MG63 (cell line): Measurements from ENCODE around the gene SSB. TPM values are rescaled to one million over a fixed set of nuclear protein-coding genes. Genes with fewer than 3 reads are reported as not detected.
A peak's percentile ranks its signal among the peaks of the same experiment; 100 is the strongest.
"Not testable (repeated sequence)": the region's sequence is repeated elsewhere in the genome, so short reads cannot be mapped to it uniquely, and the experiment has no call there.

Experiments used
- DNase-seq: peaks from one replicate; pipeline ENCODE4 v3.0.0-alpha.2; 2020
- H3K27me3 ChIP-seq: fragments of 250-450 bp; sonication (Bioruptor Pico); 2 replicates; pipeline ENCODE4 v1.5.1; 2020; ENCODE audit warnings: mild to moderate bottlenecking, moderate library complexity
- H3K36me3 ChIP-seq: fragments of 250-450 bp; sonication (Bioruptor Pico); 2 replicates; pipeline ENCODE4 v1.5.1; 2020; ENCODE audit warnings: mild to moderate bottlenecking, moderate library complexity
- H3K4me3 ChIP-seq: fragments of 250-450 bp; sonication (Bioruptor Pico); 2 replicates; pipeline ENCODE4 v1.5.1; 2020; ENCODE audit warnings: mild to moderate bottlenecking, moderate library complexity
- H3K9me3 ChIP-seq: fragments of 250-450 bp; sonication (Bioruptor Pico); 2 replicates; pipeline ENCODE4 v1.5.1; 2020; ENCODE audit warnings: mild to moderate bottlenecking, moderate library complexity
- total RNA-seq: library from RNA; depleted of rRNA; stranded (reverse); fragments of >200 nt; shearing (Covaris generic); gene quantifications from 2 replicates; pipeline ENCODE4 v1.2.3, GENCODE V29; 2014; ENCODE audit warnings: low replicate concordance; rRNA removed

Gene SSB
- 101 and 193 TPM in 2 replicates for total RNA-seq

GRCh38 chr2:169798718-169799592, at the start of gene SSB:
TSS of gene SSB (plus strand) at chr2:169798871. CDS start at chr2:169800961, 2,090 bp downstream.
- Histone ChIP-seq H3K27me3 (no peaks in the 10 kb centered on the region), H3K9me3 (peaks cover 3% of the 10 kb centered on the region; the same call in 1 of the 2 replicates), H3K36me3 (peaks cover 39% of the 10 kb centered on the region), H3K4me3 (peak within 1 kb of the TSS; percentile 64)
- DNase-seq = peak; percentile 96

DNA sequence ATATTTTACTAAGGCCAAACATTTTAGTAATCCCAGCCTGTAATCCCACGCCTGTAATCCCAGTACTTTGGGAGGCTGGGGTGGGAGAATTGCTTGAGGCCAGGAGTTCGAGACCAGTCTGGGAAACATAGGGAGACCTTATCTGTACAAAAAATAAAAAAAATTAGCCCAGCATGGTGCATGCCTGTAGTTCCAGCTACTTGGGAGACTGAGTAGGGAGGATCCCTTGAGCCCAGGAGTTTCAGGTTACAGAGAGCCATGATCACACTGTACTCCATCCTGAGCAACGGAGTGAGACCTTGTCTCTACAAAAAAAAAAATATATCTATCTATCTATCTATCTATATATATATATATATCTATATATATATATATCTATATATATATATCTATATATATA, 45.9 kb upstream of the SSB start:
- Histone ChIP-seq H3K4me3 (no peak overlapping the region), H3K36me3 (no peaks in the 10 kb centered on the region), H3K9me3 (no peaks in the 10 kb centered on the region), H3K27me3 (no peaks in the 10 kb centered on the region)
- no peak for DNase-seq

- DNase-seq = no peak
- Histone ChIP-seq H3K36me3 (no peaks in the 10 kb centered on the region), H3K9me3 (no peaks in the 10 kb centered on the region), H3K4me3 (no peak overlapping the region), H3K27me3 (no peaks in the 10 kb centered on the region)
Measured at GRCh38 chr2:169755083-169755870, 43.4 kb upstream of the SSB start.

DNA sequence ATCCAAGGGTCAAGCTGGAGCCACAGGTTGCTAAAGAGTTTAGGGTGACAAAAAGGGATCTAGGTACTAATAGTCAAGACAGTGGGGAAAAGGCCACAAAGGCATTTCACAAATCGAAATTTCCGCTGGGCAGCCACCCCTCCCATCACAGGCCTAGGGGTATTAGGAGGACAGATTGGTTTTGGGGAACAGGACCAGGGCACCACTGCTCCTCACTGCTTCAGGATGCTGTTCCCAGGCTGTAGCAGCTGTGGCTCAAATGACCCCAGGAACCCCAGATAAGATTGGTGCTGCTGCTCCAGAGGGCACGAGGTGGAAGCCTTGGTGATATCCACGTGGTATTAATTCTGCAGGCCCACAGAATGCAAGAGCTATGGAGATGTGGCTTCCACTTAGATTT, 42.3 kb upstream of the SSB start:
- no peak for DNase-seq
- no peaks in the 10 kb centered on the region for H3K27me3 ChIP-seq
- no peaks in the 10 kb centered on the region for H3K9me3 ChIP-seq

DNA sequence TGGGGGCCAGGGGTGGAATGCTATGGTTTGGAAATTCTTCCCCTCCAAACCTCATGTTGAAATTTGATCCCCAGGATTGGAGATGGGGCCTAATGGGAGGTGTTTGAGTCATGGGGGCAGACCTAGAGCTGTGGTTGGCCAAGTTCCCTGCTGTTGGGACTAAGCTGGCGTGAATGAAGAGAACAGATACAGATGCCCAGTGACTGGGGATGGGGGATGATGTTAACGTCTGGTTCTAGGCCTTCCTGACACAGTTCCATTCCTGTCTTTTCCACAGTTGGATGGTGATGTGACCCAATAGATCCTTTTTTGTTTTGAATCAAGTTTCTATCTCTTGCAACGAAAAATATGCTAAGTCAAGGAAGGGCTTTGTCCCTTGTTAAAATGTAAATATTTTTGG, 41.3 kb upstream of the SSB start:
- H3K36me3 ChIP-seq = no peaks in the 10 kb centered on the region
- H3K4me3 ChIP-seq = no peak overlapping the region
- H3K9me3 ChIP-seq = no peaks in the 10 kb centered on the region
- no peaks in the 10 kb centered on the region for H3K27me3 ChIP-seq
- DNase-seq = no peak

More for the DNA sequence above, 42.3 kb upstream of the SSB start:
- no peaks in the 10 kb centered on the region for H3K36me3 ChIP-seq
- no peak overlapping the region for H3K4me3 ChIP-seq

- no peak for DNase-seq
- no peaks in the 10 kb centered on the region for H3K36me3 ChIP-seq
- no peaks in the 10 kb centered on the region for H3K27me3 ChIP-seq
- H3K9me3 ChIP-seq = no peaks in the 10 kb centered on the region
- H3K4me3 ChIP-seq = no peak overlapping the region
Measured at GRCh38 chr2:169757778-169758177, 40.9 kb upstream of the SSB start.

DNA sequence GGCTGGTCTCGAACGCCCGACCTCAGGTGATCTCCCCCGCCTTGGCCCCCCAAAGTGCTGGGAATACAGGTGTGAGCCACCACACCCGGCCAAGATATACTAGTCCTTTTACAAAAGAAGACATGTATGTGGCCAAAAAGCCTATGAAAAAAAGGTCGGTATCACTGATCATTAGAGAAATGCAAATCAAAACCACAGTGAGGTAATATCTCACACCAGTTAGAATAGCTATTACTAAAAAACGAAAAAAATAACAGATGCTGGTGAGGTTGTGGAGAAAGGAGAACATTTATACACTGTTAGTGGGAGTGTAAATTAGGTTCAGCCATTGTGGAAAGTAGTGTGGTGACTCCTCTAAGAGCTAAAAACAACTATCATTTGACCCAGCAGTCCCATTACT, 38.7 kb upstream of the SSB start:
- Histone ChIP-seq H3K36me3 (no peaks in the 10 kb centered on the region), H3K27me3 (no peaks in the 10 kb centered on the region), H3K9me3 (no peaks in the 10 kb centered on the region), H3K4me3 (no peak overlapping the region)
- no peak for DNase-seq

- H3K4me3 ChIP-seq, DNase-seq, H3K36me3 ChIP-seq, H3K27me3 ChIP-seq, H3K9me3 ChIP-seq: not testable (repeated sequence)
Measured at GRCh38 chr2:169760798-169761197, 37.9 kb upstream of the SSB start.

GRCh38 chr2:169761251-169761969, 37.3 kb upstream of the SSB start:
- Histone ChIP-seq H3K36me3 (no peaks in the 10 kb centered on the region), H3K27me3 (no peaks in the 10 kb centered on the region), H3K4me3 (no peak overlapping the region), H3K9me3 (no peaks in the 10 kb centered on the region)
- no peak for DNase-seq

DNA sequence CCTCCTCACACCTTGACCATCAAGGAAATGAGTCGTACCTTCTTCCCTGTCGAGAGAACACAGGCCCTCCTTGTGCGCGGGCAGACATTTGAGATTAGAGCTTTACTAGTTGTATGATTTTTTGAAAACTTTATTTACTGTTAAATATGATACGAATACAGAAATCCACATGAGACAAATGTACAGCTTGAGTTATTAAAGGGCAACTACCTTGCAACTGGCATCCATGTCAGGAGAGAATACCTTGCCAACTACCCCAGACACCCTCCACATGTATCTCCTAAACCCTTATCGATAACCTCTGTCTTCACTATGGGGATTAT, 36.7 kb upstream of the SSB start:
- Histone ChIP-seq H3K36me3 (no peaks in the 10 kb centered on the region), H3K4me3 (no peak overlapping the region), H3K9me3 (no peaks in the 10 kb centered on the region), H3K27me3 (no peaks in the 10 kb centered on the region)
- no peak for DNase-seq

DNA sequence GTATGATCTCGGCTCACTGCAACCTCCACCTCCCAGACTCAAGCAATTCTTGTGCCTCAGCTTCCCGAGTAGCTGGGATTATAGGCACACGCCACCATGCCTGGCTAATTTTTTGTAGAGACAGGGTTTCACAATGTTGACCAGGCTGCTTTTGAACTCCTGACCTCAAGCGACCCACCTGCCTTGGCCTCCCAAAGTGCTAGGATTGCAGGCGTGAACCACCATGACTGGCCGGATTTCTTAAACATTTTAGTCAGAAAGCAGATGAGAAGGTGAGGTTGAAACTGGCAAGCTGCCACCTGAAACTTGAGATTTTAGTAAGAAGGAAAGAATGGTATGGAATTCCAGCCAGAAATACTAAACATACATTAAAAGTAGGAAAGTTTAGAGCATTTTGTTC, 33.1 kb upstream of the SSB start:
- peaks cover 6% of the 10 kb centered on the region; the same call in 1 of the 2 replicates for H3K27me3 ChIP-seq

GRCh38 chr2:169767243-169767888, 31.3 kb upstream of the SSB start:
- H3K36me3 ChIP-seq = no peaks in the 10 kb centered on the region
- H3K27me3 ChIP-seq = peaks cover 6% of the 10 kb centered on the region; the same call in 1 of the 2 replicates
- H3K9me3 ChIP-seq = no peaks in the 10 kb centered on the region
- peak; percentile 29 for DNase-seq
- H3K4me3 ChIP-seq = no peak overlapping the region

More for the DNA sequence above, 33.1 kb upstream of the SSB start:
- Histone ChIP-seq H3K9me3 (no peaks in the 10 kb centered on the region), H3K4me3 (no peak overlapping the region), H3K36me3 (no peaks in the 10 kb centered on the region)
- peak; percentile 15 for DNase-seq

DNA sequence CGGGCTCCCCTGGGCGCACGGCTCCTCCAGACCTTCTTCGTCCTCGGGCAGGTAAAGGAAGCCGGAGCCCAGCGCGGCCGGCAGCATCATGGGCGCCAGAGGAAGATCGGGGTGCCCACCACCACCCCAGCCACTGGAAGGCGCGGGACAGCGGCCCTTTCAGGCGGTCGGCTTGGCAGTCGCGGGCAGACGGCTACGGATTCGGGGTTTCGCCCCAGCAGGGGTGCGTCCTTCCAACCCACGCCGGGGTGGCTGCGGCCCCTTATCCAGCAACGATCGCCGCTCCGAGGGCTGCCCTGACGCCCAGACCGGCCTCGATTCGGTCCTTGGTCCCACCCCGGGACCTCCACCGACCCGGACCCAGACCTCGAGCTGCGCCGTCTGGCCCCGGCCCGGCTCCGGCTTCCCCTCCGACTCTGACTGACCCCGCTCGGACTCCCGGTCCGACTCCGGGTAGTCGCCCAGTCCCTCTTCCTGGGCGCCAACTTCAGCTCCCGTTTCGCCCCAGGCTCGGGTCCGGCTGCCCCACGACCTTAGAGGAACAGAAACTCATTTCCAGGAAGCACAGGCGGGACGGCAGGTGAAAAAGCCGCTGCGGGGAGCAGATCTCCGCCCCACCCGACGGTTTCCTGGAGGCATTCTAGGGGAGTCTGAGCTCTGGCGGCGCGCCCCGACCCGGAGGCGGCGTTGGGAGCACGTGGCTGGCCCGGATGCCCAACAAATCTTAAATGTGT, 30.2 kb upstream of the SSB start:
- Histone ChIP-seq H3K9me3 (no peaks in the 10 kb centered on the region), H3K4me3 (no peak overlapping the region), H3K27me3 (peaks cover 6% of the 10 kb centered on the region; the same call in 1 of the 2 replicates), H3K36me3 (no peaks in the 10 kb centered on the region)
- DNase-seq = no peak

DNA sequence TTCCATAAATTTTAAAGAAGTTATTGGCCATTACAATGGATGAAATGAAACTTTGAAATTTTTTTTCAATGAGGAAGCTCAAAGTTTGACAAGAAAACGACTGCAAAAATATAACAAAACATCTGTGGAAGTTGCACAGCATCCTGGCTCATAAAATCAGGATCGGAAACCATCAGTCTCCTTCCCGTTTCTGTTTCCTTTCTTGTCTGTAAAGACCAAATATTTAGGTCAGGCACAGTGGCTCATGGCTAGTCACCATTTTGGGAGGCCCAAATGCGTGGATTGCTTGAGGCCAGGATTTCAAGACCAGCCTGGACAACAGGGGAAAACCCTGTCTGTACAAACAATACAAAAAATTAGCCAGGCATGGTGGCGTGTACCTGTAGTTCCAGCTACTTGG, 27.6 kb upstream of the SSB start:
- Histone ChIP-seq H3K9me3 (no peaks in the 10 kb centered on the region), H3K36me3 (no peaks in the 10 kb centered on the region), H3K4me3 (no peak overlapping the region), H3K27me3 (peaks cover 6% of the 10 kb centered on the region; the same call in 1 of the 2 replicates)
- DNase-seq = no peak

GRCh38 chr2:169771612-169772011, 27.1 kb upstream of the SSB start:
- Histone ChIP-seq H3K4me3 (no peak overlapping the region), H3K27me3 (peaks cover 6% of the 10 kb centered on the region; the same call in 1 of the 2 replicates), H3K9me3 (no peaks in the 10 kb centered on the region), H3K36me3 (no peaks in the 10 kb centered on the region)
- no peak for DNase-seq

DNA sequence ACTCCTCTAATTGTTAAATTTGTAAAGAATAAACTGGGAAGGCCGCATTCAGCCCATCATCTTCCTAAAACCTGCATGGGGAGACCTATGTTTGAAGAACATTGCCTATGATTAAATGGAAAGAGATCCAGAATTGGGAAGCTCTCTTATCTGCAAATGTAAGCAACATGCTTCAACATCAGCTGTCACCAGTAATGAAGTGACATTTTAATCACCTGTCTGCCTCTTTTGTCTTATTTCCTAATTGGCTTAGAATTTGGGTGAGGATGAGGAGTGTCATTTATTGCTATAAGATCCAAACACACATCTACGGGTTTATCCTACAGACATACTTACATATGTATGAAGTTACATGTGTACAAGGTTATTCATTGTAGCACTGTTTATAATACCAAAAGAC, 26.0 kb upstream of the SSB start:
- H3K4me3 ChIP-seq = no peak overlapping the region
- DNase-seq = no peak
- H3K36me3 ChIP-seq = no peaks in the 10 kb centered on the region
- peaks cover 6% of the 10 kb centered on the region; the same call in 1 of the 2 replicates for H3K27me3 ChIP-seq
- H3K9me3 ChIP-seq = no peaks in the 10 kb centered on the region
